ENCODE measurements around the gene PSMA1. TPM values are rescaled to one million over a fixed set of nuclear protein-coding genes. Genes with fewer than 3 reads are reported as not detected.

PSMA1 gene
- total RNA-seq, 4 donors from 2014 or later: 72.0 to 127 (median 114) TPM

DNA sequence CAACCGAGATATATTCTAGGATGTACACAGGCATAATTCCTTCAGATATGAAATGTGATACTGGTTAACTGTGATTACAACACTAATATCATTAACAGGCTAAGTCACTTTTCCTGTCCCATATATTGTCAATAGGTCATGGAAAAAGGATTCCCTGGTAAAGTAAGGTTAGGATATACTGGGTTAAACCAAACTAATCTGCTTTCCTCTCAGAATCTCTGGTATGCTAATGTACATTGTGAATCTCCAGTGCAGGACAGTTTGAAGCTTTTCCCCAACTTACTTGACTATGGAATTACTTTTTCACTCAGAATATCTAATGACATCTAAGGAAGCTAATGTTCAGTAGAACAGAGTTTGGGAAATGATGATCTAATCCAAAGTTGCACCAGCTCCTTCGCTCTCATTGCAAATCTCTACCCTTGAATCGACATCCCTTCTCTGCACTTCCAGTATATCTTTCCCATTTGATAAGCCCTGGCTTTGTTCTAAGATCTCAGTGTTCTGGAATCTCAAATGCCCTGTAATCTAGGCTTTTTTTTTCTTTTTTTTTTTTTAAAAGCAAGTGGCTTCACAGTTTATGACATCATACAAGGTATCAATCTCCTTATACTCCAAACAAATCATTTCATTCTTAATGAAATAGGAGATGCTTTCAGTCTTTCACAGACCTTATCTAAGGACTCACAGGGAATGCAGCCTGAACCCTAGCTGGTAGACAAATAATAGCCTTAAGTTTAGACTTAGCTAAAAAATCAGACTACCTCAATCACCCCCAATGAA is 64.3 kb downstream of the PSMA1 start:
- H3K27me3 ChIP-seq: no peaks in the 10 kb centered on the region
- H3K36me3 ChIP-seq: peaks cover 0 to 69% (median 23%) of the 10 kb centered on the region in 3 donors
- no peaks in the 10 kb centered on the region for H3K4me1 ChIP-seq
- TF ChIP-seq POLR2A (IDR thresholded peaks at IDR 0.05): no peak
- TF ChIP-seq, protein P1, sequence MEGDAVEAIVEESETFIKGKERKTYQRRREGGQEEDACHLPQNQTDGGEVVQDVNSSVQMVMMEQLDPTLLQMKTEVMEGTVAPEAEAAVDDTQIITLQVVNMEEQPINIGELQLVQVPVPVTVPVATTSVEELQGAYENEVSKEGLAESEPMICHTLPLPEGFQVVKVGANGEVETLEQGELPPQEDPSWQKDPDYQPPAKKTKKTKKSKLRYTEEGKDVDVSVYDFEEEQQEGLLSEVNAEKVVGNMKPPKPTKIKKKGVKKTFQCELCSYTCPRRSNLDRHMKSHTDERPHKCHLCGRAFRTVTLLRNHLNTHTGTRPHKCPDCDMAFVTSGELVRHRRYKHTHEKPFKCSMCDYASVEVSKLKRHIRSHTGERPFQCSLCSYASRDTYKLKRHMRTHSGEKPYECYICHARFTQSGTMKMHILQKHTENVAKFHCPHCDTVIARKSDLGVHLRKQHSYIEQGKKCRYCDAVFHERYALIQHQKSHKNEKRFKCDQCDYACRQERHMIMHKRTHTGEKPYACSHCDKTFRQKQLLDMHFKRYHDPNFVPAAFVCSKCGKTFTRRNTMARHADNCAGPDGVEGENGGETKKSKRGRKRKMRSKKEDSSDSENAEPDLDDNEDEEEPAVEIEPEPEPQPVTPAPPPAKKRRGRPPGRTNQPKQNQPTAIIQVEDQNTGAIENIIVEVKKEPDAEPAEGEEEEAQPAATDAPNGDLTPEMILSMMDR (IDR thresholded peaks at IDR 0.05): no peak
- intact Hi-C loops (cut with DNase I): no loop called here
- WGBS, 2 donors: 93 to 94% methylated on average over 3 of the region's 3 CpGs
- no peak overlapping the region for H3K4me3 ChIP-seq
- H3K9me3 ChIP-seq: no peaks in the 10 kb centered on the region
- peak overlapping the region in 1 of 4 donors; percentile 21 for H3K27ac ChIP-seq
- no peak for DNase-seq

Small RNAs within 50 kb of the gene (small RNA-seq; reads per million reads assigned to genes)
- 0 reads per million in 4 donors for gene RNU7-49P

Other genes with a start within 250 kb of the PSMA1 start
- 10 to 100 TPM; 14.1 to 42.5 (median 29.0) TPM for gene RRAS2, start 161.2 kb downstream of the PSMA1 start, total RNA-seq
- 100 to 1,000 TPM in 2 of 4 donors, 10 to 100 TPM in 2; 60.9 to 118 (median 102) TPM for gene COPB1, start 20.6 kb downstream of the PSMA1 start, total RNA-seq
- 10 to 100 TPM in 1 of 4 donors, 1 to 10 TPM in 3; 1.2 to 12.6 (median 2.1) TPM for gene PDE3B, start 123.4 kb upstream of the PSMA1 start, total RNA-seq